ENCODE results near the gene PXDC1.

Gene PXDC1

GRCh38 chr6:3712827-3713665 is 38.5 kb downstream of the PXDC1 start:
- Mint-ChIP-seq H3K27me3 (ENCODE audit: low read depth) (no peaks in the 10 kb centered on the region), H3K9me3 (no peaks in the 10 kb centered on the region), H3K36me3 (ENCODE audit: low read depth) (no peaks in the 10 kb centered on the region), H3K4me3 (no peak overlapping the region), H3K27ac (no peak overlapping the region), H3K4me1 (ENCODE audit: low read depth) (no peaks in the 10 kb centered on the region)

DNA sequence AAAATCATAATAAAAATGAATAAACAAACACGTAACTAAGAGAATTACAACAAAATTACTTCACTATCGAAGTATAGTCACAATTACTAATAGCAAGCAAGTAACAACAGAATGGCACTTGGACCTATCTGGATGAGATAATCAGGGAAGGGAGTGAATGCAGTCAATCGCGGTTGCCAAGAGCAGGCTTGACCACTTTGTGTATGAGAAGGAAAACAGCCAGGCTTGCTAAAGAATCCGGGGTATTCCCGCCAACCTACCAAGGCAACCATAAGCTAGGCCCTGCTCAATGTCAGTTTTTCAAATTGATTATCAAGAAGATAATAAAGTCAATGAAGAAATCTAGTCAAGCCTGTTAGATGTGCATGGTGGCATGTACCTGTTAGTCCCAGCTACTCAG is 39.7 kb downstream of the PXDC1 start:
- no peaks in the 10 kb centered on the region for H3K9me3 Mint-ChIP-seq
- no peak overlapping the region for H3K4me3 Mint-ChIP-seq
- no peak overlapping the region for H3K27ac Mint-ChIP-seq
- H3K27me3 Mint-ChIP-seq (ENCODE audit: low read depth): peaks cover 3% of the 10 kb centered on the region
- H3K36me3 Mint-ChIP-seq (ENCODE audit: low read depth): no peaks in the 10 kb centered on the region
- H3K4me1 Mint-ChIP-seq (ENCODE audit: low read depth): no peaks in the 10 kb centered on the region

DNA sequence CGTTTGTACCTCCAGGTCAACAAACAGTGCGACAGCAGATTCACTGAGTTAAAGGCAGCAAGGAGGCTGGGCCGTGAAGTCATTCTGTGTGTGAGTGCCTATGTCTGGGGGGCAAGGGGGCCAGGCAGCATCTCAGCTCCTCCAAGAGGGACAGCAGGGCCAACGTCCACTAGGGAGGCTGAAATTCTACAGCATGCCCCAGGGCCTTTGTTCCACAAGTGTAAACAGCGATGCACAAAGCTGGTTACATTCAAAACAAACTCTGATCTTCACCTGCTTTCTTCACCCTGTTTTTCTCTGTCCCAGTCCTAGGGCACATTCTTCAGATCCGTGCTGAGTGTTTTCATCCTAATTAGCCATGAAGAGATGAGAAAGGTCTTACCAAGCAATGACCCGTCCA is 41.1 kb downstream of the PXDC1 start:
- Mint-ChIP-seq H3K4me1 (ENCODE audit: low read depth) (no peaks in the 10 kb centered on the region), H3K4me3 (no peak overlapping the region), H3K27me3 (ENCODE audit: low read depth) (peaks cover 3% of the 10 kb centered on the region)

GRCh38 chr6:3708540-3708939 is 43.0 kb downstream of the PXDC1 start:
- Mint-ChIP-seq H3K4me3 (no peak overlapping the region), H3K27me3 (ENCODE audit: low read depth) (peaks cover 14% of the 10 kb centered on the region), H3K27ac (no peak overlapping the region), H3K36me3 (ENCODE audit: low read depth) (no peaks in the 10 kb centered on the region), H3K9me3 (no peaks in the 10 kb centered on the region), H3K4me1 (ENCODE audit: low read depth) (no peaks in the 10 kb centered on the region)

More for the DNA sequence above, 41.1 kb downstream of the PXDC1 start:
- no peaks in the 10 kb centered on the region for H3K36me3 Mint-ChIP-seq (ENCODE audit: low read depth)
- no peaks in the 10 kb centered on the region for H3K9me3 Mint-ChIP-seq
- no peak overlapping the region for H3K27ac Mint-ChIP-seq

DNA sequence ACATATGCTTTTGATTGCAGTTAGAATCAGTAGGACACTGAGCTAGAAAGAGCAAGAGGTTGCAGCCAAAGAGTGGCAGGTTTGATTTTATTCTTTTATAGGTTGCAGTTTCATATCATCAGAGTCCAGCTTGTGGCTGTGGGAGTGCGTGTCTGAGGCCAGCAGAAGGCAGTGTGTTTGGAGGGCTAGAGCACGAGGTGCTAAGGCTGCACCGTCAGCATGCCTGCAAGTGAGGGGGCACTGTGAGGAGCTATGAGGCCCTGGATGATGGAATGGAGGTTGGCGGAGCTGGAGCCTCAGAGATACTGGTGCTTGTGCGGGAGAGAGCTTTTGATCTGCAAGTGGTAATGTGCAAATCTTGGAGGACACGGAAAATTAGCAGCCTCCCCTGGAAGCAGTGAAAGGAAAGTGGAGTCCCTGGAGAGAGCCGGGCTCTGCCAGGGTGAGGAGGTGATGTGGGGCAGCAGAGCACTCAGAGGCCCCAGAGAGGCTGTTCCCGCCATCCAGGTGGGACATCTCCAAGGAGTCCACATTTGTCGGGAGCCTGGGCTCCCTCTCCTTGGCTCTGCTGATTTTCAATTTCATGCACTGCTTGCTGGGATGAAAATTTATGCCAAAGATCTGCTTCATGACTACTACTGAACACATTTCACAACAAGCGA is 43.6 kb downstream of the PXDC1 start:
- no peak overlapping the region for H3K27ac Mint-ChIP-seq
- no peaks in the 10 kb centered on the region for H3K36me3 Mint-ChIP-seq (ENCODE audit: low read depth)
- peaks cover 14% of the 10 kb centered on the region for H3K27me3 Mint-ChIP-seq (ENCODE audit: low read depth)
- no peaks in the 10 kb centered on the region for H3K4me1 Mint-ChIP-seq (ENCODE audit: low read depth)
- no peak overlapping the region for H3K4me3 Mint-ChIP-seq
- H3K9me3 Mint-ChIP-seq: no peaks in the 10 kb centered on the region

DNA sequence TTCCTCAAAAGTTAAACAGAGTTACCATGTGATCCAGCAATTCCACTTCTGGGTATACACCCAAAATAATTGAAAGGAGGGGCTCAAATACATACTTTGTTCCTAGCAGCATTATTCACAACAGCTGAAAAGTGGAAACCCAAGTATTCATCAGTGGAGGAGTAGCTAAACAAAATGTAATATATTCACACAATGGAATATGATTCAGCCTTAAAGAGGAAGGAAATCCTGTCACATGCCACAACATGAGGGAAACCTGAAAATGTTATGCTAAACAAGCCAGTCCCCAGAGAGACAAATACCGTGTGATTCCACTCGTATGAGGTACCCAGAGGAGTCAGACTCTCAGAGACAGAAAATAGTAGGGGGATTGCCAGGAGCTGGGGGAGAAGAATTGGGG is 44.5 kb downstream of the PXDC1 start:
- H3K4me3 Mint-ChIP-seq: no peak overlapping the region
- no peaks in the 10 kb centered on the region for H3K4me1 Mint-ChIP-seq (ENCODE audit: low read depth)
- no peaks in the 10 kb centered on the region for H3K9me3 Mint-ChIP-seq
- no peaks in the 10 kb centered on the region for H3K36me3 Mint-ChIP-seq (ENCODE audit: low read depth)
- no peak overlapping the region for H3K27ac Mint-ChIP-seq
- H3K27me3 Mint-ChIP-seq (ENCODE audit: low read depth): peaks cover 14% of the 10 kb centered on the region

- Mint-ChIP-seq H3K4me1 (ENCODE audit: low read depth) (no peaks in the 10 kb centered on the region), H3K9me3 (no peaks in the 10 kb centered on the region), H3K27me3 (ENCODE audit: low read depth) (peaks cover 14% of the 10 kb centered on the region), H3K36me3 (ENCODE audit: low read depth) (no peaks in the 10 kb centered on the region), H3K27ac (no peak overlapping the region), H3K4me3 (no peak overlapping the region)
Observed at GRCh38 chr6:3706547-3706946, 45.0 kb downstream of the PXDC1 start.

- H3K27ac Mint-ChIP-seq: no peak overlapping the region
- no peak overlapping the region for H3K4me3 Mint-ChIP-seq
- no peaks in the 10 kb centered on the region for H3K9me3 Mint-ChIP-seq
- H3K27me3 Mint-ChIP-seq (ENCODE audit: low read depth): peaks cover 24% of the 10 kb centered on the region
- H3K36me3 Mint-ChIP-seq (ENCODE audit: low read depth): no peaks in the 10 kb centered on the region
- no peaks in the 10 kb centered on the region for H3K4me1 Mint-ChIP-seq (ENCODE audit: low read depth)
Observed at GRCh38 chr6:3701631-3702030, 49.9 kb downstream of the PXDC1 start.

DNA sequence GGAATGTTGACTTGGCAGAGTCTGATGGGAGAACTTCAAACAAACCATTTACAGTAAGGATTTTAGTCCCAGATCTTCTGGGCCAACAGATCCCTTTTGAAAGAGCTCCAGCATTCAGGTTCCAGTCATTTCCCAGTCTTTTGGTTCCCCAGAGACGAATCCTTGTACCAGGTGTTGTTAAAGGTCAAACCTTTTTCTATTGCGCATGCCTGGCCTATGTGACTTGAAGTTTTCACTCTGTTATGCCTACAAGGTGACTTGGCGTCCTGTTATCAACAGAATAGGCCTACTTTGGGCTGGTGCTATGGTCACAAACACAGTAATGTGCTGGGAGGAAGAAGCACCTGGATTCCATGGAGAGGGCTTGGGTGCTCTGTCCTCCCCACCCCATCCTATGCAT is 52.3 kb downstream of the PXDC1 start:
- peaks cover 19% of the 10 kb centered on the region for H3K27me3 Mint-ChIP-seq (ENCODE audit: low read depth)
- H3K36me3 Mint-ChIP-seq (ENCODE audit: low read depth): no peaks in the 10 kb centered on the region
- H3K27ac Mint-ChIP-seq: no peak overlapping the region
- no peaks in the 10 kb centered on the region for H3K4me1 Mint-ChIP-seq (ENCODE audit: low read depth)
- no peak overlapping the region for H3K4me3 Mint-ChIP-seq
- no peaks in the 10 kb centered on the region for H3K9me3 Mint-ChIP-seq

GRCh38 chr6:3698021-3698420 is 53.5 kb downstream of the PXDC1 start:
- Mint-ChIP-seq H3K4me1 (ENCODE audit: low read depth) (no peaks in the 10 kb centered on the region), H3K4me3 (no peak overlapping the region), H3K9me3 (no peaks in the 10 kb centered on the region), H3K36me3 (ENCODE audit: low read depth) (no peaks in the 10 kb centered on the region), H3K27me3 (ENCODE audit: low read depth) (peaks cover 24% of the 10 kb centered on the region), H3K27ac (no peak overlapping the region)

DNA sequence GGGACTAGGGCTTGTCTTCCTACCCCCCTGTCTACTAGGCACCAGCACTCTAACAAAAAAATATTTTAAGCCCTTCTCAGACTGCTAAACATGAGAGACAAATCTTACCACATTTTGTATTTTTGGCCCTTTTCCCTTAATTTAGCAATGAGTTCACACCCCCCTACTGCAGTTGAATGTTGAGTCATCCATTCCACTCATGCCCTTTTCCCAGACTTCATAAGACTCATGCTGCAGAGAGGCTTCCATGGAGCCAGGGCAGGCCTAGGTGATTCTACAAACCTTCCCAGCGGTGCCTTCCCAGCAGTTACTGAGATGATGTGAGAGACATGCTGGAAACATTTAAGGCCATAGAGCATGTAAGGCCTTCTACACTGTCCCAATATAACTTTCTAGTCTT is 53.9 kb downstream of the PXDC1 start:
- Mint-ChIP-seq H3K27ac (no peak overlapping the region), H3K4me3 (no peak overlapping the region), H3K36me3 (ENCODE audit: low read depth) (no peaks in the 10 kb centered on the region), H3K9me3 (no peaks in the 10 kb centered on the region), H3K27me3 (ENCODE audit: low read depth) (peaks cover 24% of the 10 kb centered on the region), H3K4me1 (ENCODE audit: low read depth) (no peaks in the 10 kb centered on the region)

GRCh38 chr6:3696525-3697088 is 54.9 kb downstream of the PXDC1 start:
- Mint-ChIP-seq H3K36me3 (ENCODE audit: low read depth) (no peaks in the 10 kb centered on the region), H3K4me3 (no peak overlapping the region), H3K9me3 (no peaks in the 10 kb centered on the region), H3K4me1 (ENCODE audit: low read depth) (no peaks in the 10 kb centered on the region), H3K27me3 (ENCODE audit: low read depth) (peaks cover 24% of the 10 kb centered on the region), H3K27ac (no peak overlapping the region)

GRCh38 chr6:3695065-3695817 is 56.3 kb downstream of the PXDC1 start:
- H3K9me3 Mint-ChIP-seq: no peaks in the 10 kb centered on the region
- no peak overlapping the region for H3K27ac Mint-ChIP-seq
- peaks cover 27% of the 10 kb centered on the region for H3K27me3 Mint-ChIP-seq (ENCODE audit: low read depth)
- no peak overlapping the region for H3K4me3 Mint-ChIP-seq
- no peaks in the 10 kb centered on the region for H3K36me3 Mint-ChIP-seq (ENCODE audit: low read depth)
- H3K4me1 Mint-ChIP-seq (ENCODE audit: low read depth): no peaks in the 10 kb centered on the region

DNA sequence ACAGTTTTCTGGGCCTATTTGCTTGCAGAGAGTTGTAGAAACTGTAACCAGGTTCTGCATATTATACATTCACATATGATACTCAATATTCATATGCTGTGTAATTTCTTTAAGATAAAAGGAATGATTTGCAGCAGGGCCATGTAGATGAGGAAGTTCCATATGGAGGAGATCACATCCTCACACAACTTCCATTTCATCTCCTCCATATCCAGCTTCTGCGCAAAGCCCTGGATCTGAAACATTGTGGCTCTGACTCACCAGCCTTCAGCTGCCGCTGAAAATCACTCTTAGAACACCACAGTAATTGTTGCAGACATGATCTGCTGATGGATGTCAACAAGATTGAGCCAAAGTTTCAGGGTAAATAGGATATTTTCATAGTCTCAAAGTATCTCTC is 57.7 kb downstream of the PXDC1 start:
- Mint-ChIP-seq H3K9me3 (no peaks in the 10 kb centered on the region), H3K4me3 (no peak overlapping the region), H3K27ac (no peak overlapping the region), H3K27me3 (ENCODE audit: low read depth) (peaks cover 33% of the 10 kb centered on the region), H3K36me3 (ENCODE audit: low read depth) (no peaks in the 10 kb centered on the region), H3K4me1 (ENCODE audit: low read depth) (no peaks in the 10 kb centered on the region)

All from T-helper 1 cell treated with Interleukin-12 subunit alpha and Interleukin-12 subunit beta and Interleukin-4 antibody, amounts not matched to agents 30 μg/mL and 1 μg/mL, for 36 hours (primary cell).